Anterior cingulate cortex (tissue), 58 donors: ENCODE results near the gene GPSM3.
"Not testable (repeated sequence)": the region's sequence is repeated elsewhere in the genome, so short reads cannot be mapped to it uniquely, and the experiment has no call there.

Source experiments
- DNase-seq, 58 donors: peaks; one replicate each; lab custom pipeline; 2025; lab: John Stamatoyannopoulos, UW

The GPSM3 gene, protein sequence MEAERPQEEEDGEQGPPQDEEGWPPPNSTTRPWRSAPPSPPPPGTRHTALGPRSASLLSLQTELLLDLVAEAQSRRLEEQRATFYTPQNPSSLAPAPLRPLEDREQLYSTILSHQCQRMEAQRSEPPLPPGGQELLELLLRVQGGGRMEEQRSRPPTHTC

DNA sequence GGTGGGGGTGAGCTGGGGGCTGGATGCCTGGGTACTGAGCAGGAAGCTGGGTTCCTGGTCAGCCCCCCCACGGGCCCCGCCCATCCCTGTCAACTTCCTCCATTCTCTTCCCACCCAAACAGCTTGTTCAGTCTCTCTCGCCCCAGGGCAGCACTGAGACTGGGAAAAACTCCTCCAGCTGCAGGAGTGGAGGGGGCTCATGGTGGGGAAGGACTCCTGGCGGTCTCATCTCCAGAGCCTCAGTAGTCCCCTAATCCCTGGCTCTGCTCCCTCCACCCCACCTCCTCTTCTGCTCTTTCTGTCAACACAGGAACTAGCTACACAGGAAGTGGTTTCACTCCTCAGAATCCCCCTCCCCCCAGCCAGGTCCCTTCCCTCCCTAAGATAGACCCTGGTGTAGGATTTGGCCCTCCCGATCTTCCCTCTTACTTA, at the start of gene GPSM3:
Gene GPSM3, minus strand, starts transcription at position 36 of the 432 bp plus-strand sequence. CDS start 130 bp downstream, outside the sequence.
- peak in 7 of 58 donors; percentile 5 to 42 (median 17) for DNase-seq

DNA sequence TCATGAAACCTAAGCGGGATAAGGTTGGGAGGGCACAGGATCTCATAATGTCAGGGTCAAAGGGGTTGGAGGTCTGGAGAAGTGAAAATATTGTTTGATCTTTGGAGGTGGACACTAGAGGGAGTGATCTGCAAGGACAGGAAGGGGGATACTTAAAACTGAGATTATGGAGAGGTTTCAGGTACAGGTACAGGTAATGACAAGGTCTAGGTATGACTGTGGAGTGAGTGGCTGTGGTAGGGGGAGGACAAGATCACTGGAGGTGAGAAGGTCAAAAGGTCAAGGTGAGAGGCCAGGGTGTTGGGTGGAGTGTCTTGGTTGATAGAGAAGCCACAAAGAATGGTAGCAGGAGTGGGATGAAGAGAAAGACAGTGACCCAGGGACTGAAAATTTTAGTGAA, 48.2 kb upstream of the GPSM3 start:
- no peak for DNase-seq

DNA sequence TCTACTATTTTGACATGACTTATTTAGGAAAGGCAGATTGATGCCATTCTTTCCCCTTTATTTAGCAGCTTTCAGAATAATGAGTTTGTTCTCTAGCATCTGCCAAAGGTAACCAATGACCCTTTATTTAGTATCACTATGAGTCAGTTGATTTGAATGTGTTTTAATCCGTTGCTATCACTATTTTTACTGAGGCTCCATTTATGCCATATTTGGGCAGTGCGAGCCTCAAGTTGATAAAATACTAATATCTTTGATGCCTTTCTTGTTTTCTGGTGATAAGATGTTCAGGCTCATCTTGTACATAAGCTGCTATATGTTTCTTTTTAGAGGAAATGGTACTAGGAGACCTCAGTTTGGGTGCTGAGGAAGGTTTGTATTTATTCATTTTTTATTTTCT, 47.0 kb upstream of the GPSM3 start:
- no peak for DNase-seq

DNA sequence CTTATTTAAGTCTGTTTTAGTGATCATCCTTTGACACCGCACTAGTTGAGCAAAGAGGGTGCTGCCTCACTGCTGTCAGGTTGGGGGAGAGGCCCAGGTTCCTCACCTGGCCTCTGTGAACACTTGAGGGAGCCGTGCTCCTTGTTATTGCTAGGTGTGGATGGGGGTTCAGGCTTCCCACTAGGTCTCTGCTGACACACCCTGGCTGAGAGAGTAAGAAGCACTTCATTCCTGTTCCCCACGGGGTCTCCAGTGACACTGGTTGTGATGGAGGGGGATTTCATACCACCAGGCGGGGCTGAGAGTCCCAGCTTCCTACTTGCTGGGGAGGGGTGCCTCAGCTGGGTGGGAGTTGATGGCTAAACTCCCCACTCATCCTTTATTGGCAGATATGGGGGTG, 42.5 kb upstream of the GPSM3 start:
- no peak for DNase-seq

DNA sequence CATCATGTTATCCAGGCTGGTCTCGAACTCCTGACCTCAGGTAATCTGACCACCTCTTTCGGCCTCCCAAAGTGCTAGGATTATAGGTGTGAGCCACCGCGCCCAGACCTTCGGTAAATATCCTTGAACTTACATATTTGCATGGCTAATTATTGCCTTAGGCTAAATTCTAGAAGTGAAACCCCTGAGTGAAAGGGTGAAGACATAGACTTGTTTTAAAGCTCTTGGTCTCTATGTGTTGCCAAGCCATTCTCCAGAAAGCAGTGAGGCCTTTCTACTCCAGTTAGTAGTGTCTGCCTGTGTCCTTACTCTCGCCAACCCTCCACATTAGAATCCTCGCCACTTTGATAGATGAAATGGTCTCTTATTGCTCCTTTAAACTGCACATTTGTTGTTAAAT, 34.0 kb upstream of the GPSM3 start:
- no peak for DNase-seq

DNA sequence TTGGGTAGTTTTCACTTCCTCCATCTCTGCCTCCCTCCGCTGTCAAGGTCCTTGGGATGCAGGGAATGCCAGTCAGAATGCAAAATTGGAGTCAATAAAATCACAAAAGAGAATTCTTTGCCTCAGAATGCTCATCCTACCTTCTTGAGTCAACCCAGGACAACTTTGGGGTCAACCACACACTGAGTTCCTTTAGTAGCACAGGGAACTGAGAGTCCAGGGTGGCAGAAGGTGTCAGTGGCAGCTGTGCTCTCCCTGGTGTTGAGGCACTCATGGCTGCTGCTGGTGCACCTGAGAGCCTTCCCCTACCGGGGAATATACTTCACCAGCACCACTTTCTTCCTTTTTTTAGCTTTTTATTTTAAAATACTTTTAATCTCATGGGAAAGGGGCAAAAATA, 32.3 kb upstream of the GPSM3 start:
- DNase-seq: no peak

DNA sequence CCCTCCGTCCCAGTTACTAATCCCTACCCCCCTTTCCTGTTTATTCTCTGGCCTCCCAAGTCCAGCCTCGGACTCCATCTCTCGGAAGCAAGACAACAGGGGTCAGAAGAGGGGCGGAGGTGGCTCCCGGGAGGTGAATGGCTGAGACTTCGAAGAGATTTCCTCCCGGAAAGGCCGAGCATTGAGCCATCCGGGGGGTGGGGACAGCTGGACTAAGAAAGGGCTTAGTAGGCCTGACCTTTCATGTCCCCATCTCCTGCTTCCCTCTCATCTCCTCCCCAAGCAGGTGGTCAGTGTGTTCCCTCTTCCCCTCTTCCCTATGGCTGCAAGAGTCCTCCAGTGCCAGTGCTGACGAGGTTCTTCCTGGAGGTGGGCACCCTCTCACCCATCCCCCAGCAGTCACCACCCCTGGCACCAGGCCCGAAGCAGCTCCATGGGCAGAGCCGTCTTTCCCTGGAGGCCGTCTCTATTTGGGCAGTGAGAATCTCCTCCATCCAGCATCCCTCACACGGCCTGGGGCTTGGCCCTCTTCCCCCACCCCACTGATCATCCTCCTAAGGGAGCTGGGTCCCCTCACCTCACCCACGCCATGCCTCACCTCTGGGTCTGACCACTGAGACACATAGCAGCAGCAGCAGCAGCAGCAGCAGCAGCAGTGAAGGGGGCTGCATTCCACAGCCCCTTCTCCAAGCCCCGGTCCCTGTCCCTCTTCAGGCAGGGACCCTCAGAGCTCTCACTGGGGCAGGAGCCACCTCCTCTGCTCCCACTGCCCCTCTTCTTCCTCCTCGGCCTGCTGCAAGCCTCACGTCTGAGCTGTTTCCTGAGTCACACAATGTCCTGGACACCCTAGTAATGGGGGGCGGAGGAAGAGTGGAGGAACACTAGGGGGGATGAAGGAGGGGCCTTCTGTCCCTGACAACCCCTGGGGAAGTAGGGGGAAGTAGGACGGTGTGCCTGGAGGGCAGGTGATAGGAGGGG, 31.1 kb upstream of the GPSM3 start, which contains the start of gene NOTCH4:
Gene NOTCH4, minus strand, starts transcription at position 810 of the 978 bp plus-strand sequence. Its CDS starts 139 bp downstream, at position 671.
- DNase-seq: no peak

DNA sequence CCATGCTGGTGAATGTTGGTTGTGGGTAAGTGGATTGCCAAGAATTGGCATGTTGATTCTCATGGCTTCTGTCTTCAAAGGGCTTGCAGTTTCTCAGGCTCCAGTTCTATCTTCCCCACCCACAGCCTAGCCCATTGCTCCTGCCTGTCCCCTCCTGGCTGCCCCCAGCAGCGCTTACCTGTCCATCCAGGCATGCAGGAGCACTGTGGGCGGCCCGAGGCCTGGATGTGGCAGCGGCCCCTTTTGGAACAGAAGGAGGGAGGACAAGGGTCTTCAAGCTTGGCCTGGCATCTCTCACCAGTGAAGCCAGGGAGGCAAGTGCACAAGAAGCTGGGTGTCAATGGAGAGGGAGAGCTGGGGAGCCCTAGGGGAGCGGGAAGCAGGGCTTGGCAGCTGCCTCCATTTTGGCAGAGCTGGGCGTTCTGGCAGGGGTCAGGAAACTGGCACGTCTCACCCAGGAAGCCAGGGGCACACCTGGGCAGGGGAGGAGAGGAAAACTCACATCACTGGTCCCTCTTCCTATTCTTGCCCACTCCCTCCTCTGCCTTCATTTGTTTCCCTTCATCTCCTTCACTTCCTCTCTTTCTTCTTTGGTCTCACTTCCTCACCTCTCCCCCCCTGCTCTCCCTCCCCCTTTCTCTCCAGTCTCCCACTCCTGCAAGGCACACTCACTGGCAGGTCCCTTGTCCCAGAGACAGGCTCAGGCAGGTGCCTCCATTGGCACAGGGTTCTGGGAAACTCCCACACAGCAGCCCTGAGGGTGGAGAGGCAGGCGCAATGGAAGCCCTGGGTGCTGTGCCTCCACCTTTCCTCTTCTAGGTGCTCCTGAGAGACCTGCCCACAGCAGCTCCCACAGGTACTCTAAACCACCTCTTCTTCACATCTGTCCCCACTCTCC, 30.1 kb upstream of the GPSM3 start:
- no peak for DNase-seq

DNA sequence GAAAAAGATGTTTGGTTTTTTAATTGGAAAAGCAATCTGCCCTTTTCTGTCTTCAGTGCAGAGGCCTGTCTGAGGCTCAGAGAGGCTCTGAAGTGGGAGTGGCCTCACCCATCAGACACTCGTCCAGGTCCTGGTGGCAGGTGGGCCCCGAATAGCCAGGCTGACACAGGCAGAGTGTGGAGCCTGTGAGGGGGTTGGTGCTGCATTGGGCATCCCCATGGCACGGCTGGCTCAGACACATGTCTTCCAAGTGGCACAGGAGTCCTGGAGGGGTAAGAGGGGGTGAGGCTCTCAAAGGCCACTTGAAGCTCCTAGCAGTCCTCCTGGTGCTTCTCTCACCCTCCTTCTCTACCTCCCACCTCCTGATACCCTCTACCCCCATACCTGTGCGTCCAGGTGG, 27.6 kb upstream of the GPSM3 start:
- DNase-seq: no peak

DNA sequence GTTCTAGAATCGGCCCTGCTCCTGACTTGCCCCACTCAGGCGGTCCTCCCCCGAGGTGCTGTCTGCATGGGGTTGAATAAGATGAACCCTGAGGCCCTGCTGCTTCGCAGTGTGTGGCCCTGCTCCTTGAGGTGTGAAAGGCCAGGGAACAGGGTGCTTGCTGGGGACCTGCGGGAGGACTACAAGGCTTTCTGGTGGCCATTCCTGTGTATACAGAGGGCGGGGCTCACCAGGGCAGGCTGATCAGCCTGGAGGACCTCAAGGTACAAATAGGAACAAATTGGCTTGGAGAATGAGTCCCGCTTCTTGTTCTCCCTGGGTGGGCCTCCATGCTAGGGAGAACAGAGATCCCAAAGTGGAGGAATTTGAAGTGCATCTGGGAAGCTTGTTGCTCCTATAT, 25.7 kb upstream of the GPSM3 start:
- no peak for DNase-seq

DNA sequence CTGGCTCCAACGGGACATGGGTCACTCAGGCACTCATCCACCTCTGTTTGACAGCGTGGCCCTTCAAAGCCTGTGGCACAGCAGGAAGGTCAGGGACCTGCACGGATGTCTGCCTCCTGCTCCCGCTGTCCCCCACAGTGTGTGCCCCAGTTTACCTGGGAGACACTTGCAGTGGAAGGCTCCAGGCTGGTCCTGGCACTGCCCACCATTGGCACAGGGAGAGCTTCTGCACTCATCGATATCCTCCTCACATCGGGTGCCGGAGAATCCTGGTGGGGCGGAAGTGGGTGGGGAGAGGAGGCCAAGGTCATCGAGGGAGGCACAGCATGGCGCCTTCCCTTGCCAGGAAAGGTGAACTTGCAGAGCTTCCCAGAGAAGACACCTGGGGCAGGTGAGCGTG, 24.6 kb upstream of the GPSM3 start:
- no peak for DNase-seq

DNA sequence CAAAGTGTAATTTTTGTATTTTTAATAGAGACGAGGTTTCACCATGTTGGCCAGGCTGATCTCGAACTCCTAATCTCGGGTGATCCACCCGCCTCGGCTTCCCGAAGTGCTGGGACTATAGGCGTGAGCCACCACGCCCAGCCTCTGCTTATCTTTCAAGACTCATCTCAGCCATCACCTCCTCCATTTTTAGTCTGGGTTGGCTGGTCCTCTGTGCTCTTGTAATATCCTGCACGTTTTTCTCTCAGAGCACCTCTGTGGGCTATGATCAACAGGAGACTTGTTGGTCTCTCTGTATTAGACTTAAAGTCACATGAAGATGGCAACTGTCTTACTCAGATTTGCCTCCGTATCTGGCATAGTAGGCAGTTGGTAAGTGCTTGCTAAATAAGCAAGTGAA, 23.8 kb upstream of the GPSM3 start:
- no peak for DNase-seq

DNA sequence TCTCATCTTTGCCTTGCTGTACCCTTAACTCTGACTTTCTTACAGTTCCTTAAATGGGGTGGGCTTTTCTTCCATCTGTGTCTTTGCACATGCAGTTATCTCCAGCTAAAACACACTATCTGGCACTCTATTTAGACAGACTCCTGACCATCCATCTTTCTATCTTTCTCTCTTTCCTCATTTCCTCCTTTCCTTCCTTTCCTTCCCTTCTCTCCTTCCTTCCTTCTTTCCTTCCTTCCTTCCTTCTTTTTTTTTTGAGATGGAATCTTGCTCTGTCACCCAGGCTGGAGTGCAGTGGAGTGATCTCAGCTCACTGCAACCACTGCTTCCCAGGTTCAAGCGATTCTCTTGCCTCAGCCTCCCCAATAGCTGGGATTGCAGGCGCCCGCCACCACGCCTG, 23.2 kb upstream of the GPSM3 start:
- DNase-seq: no peak

DNA sequence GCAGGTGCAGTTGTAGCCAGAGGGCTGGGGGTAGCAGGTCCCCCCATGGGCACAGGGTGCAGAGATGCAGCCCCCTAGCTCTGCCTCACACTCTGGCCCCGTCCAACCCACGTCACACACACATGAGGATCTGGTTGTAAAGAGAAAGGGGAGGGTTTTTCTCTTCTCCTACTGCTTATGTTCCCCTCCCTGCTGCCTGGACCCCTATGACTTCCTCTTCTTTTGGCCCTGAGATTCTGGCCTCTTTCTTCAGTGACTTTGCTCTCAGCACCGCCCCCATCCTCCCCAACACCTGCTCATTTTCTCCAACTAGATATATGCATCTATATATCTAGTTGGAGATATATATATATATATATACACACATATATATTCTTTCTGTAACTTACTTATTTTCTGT, 21.7 kb upstream of the GPSM3 start:
- DNase-seq: no peak

DNA sequence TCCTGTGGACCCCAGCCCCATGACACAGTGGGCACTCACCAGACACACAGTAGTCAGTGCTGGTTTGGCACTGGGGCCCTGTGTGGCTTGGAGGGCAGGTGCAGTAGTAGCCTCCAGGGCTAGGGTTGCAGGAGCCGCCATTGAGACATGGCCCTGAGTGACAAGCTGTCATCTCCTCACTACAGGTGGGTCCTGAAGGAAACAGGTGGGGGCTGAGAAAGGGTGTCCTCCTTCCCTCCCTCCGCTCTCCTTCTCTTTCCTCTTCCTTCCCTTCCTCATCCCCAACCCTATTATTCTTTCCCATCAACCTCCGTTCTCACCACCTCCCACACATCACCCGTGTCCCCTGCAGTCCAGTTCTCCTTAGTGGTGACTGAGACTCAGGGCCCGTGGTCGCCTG, 21.2 kb upstream of the GPSM3 start:
- DNase-seq: no peak

DNA sequence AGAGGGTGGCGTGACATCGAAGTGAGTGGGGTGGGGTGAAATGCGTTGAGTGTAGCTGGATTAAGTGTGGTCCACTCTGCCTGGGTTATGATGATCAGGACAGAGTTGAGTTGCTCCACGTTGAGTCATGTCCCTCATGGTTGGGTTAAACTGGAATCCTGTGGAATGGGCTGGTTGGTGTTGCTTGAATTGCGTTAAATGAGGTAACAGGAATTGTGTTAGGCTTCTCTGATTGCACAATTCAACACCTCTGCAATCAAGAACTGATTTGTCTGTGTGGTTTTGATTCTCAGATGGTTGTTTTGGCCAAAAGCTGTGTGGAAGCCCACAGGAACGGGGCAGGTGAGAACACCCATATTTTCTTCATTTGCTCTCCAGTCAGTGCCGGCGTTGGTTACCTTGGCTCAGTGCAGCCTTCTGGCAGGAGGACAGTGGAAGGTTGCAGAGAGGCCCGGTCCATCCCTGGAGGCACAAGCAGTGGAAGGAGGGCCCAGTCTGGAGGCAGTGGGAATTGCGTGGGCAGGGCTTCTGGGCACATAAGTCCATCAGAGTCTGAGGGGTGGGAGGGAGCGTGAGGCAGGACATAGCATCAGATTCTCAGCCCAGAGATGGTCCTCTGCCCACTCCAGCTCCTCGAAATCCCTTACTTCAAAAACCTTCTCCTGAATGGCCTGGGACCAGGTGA, 19.8 kb upstream of the GPSM3 start:
- DNase-seq: no peak

DNA sequence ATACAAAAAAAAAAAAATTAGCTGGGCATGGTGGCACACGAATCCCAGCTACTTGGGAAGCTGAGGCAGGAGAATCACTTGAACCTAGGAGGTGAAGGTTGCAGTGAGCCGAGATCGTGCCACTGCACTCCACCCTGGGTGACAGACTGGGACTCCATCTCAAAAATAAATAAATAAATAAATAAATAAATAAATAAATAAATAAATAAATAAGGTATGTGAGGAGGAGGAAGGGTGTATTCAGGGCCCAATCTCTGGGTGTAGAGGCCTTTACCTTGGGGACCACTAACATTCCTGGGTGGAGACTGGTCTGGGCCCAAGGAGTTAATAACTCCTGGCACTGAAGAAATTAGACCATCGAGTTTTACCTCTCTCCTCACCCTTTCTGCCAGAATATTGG, 19.0 kb upstream of the GPSM3 start:
- DNase-seq: not testable (repeated sequence)

DNA sequence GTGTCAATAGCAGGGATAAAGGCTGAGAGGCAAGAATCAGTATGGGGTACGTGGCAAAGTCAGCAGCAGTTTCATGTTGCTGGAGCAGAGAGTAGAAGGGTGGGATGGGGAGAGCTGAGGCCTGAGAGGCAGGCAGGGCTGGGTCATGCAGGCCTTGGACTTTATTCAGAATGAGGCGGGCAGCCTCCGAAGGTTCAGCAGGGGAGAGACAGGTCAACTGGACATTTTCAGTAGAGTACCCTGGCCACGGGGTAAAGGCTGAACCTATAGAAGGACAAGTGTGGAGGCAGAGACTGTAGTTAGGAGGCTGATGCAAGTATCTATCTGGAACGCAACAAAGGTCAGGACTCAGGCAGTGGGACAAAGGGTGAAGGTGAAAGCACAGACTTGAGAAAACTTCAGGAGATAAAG, 17.8 kb upstream of the GPSM3 start:
- DNase-seq: no peak

DNA sequence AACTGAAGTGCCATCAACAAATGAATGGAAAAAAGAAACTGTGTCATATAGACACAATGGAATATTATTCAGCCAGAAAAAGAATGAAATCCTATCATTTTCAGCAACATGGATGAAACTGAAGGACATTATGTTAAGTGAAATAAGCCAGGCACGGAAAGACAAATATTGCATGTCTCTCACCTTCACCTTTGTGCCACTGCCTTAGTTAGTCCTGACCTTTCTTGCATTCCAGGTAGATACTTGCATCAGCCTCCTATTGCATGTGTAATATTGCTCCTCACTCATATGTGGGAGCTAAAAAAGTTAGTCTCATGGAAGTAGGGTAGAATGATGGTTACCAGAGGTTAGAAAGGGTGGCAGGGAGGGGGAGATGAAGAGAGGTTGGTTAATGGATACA, 16.6 kb upstream of the GPSM3 start:
- DNase-seq: no peak

DNA sequence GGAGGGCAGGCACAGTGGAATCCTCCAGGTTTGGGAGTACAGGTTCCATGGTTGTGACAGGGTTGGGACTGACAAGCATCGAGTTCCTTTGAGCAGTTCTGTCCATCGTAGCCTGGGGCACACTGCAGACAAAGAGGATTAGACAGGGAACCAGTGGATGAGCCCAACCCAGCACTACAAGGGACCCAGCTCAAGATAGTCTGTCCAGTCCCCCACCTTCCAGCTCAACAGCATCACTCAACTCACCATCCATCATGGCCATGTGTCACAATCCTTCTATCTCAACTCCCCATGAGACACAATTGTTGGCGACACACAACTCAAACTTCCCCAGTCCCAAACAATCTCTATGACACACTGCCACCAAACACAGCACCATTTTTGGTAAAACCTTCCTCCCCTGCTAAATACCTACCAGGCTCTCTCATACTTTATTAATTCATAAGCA, 11.8 kb upstream of the GPSM3 start:
- no peak for DNase-seq
